NCI-H1930 (cell line): ENCODE data around the gene ACSL6.

ENCODE experiments used
- DNase-seq, 2 experiments: peaks; one replicate each; lab custom pipeline; 2025; lab: John Stamatoyannopoulos, UW

ACSL6 gene

GRCh38 chr5:131979816-131980215 lies 31.6 kb downstream of the ACSL6 start:
- DNase-seq, result no peak

GRCh38 chr5:131977212-131977604 lies 34.2 kb downstream of the ACSL6 start:
- no peak for DNase-seq

DNA sequence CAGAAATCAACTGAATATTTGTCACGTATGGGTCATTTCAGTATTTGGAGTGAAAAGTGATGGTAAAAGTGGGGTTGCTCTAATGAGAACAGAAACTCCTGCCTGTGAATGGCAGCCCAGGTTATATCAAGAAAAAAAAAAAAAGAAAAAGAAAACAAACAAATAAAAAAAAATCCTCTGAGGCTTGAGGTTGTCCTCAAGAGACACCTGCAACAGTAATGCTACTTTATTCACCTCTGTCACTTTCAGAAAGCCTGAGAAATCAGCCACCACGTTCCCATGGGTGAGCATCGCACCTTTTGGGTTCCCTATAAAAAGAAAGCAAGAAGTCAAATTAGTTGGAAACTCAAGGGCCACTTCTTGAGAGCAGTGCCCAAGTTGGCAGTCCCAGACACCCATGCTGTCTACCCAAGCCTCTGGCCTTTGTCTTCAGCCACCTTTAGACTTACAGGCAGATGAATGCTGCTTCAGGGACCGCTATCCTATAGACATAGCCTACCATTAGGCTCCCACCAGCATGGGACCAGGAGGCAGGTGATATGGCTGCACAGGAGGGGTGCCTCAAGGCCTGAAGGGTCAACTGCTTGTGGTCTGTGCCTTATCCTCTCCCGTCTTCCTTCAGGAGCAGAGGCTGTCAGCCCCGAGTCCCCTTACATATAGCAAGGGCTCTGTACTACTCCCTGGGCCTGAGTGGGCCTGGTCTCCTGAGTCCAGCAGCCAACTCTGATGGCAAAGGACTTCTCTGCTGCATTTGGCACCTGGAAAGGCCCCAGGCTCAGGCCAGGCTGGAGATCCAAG lies 34.8 kb downstream of the ACSL6 start:
- no peak for DNase-seq

DNA sequence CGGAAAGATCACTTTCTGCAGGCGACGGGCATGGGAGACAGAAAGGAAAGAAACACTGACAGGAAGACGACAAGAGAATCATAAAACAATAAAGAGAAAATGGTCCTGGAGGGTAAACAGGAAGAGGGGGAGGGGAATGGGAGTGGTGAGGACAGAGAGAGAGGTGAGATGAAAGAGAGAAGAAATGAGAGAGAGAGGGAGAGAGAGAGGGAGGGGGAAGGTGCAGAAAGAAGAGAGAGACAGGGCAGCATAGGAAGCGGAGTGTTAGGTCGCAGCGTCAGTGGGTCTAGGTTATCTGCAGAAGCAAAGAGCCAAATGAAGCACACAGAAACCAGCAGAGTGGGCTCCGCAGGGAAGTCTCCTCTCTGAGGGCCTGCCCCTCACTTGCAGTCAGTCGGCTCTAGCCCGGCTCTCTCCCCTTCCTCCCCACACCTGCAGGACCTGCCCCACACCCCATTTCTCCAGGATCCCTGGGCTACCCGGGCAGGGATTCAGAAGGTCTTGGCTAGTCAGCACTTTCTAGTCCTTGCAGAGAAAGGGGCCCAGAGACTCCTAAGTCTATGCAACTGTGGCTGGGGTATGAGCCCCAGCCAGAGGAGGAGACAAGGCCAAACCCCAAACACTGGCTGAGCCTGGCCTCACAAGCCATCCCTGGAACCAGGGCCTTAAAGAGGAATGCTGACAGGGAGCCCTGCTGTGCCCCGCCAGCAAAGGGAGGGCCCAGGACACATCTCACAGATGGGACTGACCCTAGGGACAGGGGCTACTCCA lies 36.3 kb downstream of the ACSL6 start:
- DNase-seq, result no peak

DNA sequence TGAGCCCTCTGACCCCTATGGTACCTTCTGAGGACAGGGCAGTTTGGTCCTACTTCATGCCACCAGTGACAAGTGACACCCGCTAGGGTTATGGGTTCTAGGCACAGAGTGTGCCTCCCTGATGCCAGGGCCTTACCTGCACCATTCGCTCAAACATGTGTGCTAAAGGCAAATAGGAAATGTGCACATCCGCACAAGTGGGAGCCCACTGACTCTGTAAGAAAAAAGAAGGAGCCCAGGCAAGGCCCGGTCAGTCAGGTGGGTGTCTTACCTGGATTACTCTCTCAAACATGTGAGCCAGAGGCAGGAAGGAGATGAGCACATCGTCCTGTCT lies 36.9 kb downstream of the ACSL6 start:
- no peak for DNase-seq

DNA sequence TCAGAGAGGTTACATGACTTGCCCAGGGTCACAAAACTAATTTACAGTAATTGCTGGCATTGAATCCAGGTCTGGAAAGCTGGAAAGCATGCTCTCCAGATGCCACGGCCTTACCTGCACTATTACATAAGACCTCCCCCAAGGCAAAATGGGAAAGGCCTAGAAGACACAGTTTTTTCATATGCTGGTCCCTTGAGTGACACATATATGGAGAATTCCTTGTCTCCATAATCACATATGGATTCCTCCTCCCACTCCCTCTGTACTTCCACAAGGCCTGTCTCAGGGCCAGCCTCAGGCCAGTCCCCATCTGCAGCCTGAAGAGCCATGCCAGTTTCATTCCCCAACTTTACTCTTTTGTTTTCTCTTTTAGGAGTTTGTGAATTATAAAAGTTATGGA lies 37.4 kb downstream of the ACSL6 start:
- DNase-seq, result no peak

GRCh38 chr5:131973089-131973712 lies 38.3 kb downstream of the ACSL6 start:
- no peak for DNase-seq

GRCh38 chr5:131968396-131968954 lies 43.0 kb downstream of the ACSL6 start:
- DNase-seq, result no peak

GRCh38 chr5:131966551-131966950 lies 44.9 kb downstream of the ACSL6 start:
- DNase-seq, result no peak

DNA sequence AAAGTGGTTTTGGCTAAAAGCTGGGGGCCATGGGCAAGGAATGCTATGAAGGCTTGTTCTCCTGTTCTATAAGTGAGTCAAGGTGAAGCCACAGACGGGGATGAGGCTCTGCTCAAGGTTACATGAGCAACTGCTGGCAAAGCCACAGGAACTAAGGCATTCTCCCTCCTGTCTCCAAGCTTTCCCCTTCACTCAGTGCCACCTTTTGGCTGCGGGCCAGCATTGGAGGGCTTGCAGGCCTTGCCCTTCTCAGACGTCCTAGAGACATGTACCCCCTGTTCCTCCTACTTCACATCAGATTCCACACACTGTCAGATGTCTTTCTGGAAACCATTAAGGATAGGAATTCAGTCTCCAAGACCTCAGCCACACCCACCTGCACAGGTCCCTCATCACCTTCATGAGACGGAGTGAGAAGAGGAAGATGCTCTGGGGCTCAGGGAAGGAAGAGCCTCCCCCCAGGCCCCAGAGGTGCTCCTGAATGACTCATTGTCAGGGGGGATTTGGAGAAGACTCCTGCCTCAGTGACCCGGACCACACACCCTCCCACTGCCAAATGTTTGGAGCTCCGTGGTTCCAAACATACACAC lies 45.5 kb downstream of the ACSL6 start:
- no peak for DNase-seq

DNA sequence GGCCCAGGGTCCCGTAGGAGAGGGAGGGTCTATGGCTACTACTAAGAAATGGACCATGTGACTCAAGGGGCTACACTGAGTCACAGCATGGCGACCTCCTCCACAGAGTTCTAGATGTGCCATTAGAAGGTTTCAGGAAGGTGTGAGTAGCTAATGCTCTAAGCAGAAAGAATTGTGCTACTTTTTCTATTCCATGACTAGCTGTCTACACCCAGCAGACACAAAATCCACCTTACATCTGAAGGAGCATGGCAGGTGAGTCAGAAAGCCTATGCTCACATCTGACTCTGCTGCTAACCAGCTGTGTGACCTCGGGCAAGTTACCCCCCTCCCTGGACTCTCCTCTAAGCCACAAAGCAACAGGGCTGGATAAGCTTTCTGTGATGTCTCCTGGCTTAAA lies 51.6 kb downstream of the ACSL6 start:
- no peak for DNase-seq

DNA sequence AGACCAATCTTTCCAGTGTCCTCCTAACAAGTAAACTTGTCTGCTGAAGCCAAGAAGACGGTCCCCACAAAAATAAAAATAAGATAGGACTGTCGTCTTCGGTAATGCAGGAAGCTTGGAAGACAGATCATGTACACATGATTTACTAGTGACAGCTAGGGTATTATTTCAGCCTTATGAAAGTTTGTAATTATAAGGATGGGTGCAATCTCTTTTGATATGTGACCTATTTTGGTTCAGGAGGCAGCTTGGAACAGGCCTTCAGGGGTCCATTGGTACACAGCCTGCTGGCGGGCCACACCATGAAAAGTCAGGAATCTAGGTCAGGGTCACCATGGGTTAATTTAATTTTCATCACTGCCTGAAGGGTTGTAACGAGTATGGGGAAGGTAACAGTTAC lies 52.3 kb downstream of the ACSL6 start:
- no peak for DNase-seq

DNA sequence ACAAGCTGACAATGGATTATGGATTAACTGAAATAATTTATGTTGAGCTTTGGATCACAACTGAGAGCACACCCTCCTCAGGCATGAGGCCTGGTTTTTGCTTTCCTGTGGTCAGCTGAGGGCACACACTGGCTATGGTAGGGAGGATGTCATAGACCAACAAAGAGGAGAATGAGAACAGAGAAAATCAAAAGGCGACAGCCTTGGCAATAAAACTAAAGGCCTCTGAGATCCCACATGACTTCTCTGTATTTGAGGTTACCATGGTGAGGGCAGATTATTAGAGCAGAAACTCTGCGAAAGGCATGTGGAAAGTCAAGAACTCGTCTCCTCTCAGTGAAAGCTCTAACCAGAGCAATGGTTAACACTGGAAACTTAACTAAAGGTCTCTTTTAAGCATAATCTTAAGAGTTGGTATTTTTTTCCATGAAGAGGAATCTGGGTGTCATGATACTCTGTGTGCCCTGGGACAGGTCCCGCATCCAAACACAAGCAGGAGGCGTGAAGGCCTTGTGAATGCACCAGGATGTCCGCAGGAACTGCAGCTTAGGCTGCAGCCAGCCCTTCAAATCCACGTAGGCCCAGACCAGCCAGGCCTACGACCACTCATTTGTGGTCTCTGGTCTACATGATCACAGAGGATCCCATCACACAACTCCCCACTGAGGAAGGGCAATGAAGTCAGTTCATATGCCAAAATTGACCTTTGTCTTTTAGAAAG lies 53.6 kb downstream of the ACSL6 start:
- DNase-seq, result no peak

DNA sequence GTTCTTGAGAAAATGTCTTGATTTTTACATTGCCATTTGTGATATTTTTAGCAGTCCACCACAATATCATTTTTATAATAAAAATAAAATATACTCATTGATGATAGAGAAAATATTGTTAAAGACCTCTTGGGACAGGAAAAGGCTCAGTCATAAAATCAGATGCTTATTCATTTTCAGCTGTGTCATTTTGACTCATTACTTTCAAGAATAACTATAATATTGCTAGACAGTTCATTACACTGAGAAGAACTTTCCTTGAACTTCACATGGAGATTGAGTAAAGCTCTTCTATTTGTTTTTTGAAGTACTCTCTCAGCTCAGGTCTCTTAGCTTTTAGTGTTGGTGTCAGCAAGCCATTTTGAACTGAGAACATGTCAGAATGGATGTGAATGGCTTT lies 57.5 kb downstream of the ACSL6 start:
- no peak for DNase-seq

GRCh38 chr5:131952301-131952857 lies 59.1 kb downstream of the ACSL6 start:
- no peak for DNase-seq

GRCh38 chr5:131950706-131951105 lies 60.8 kb downstream of the ACSL6 start:
- DNase-seq, result no peak

GRCh38 chr5:131947445-131947844 lies 64.0 kb downstream of the ACSL6 start:
- DNase-seq, result no peak

DNA sequence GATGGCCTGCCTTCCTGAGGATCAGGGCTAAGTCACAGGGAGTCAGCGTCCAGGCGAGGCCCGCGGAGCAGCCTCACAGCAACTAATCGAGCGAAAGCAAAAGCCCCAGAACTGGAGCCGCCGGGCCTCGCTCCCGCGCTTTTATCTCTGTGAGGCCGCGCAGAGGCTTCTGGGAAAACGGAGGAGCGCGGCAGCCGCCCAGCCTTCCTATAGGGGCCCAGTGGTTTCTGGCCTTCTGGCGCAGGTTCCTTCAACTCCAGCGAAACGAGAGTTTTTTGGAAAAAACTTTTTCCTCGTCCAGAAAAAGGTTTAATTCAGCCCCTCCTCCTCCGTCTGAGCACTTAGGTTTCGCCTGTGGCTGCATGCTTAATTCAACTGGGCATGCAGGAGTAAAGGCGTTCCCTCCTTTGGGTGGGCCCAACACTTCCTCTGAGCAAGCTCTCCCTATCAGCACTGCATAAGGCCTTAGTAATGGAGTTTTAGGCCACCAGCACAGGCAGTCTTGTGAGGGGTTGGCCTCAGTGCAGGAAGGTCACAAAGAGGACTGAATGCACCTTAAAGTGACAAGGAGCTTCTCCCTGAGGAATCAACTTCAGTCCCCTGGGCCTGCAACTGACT lies 65.8 kb downstream of the ACSL6 start, which contains the start of gene MEIKIN:
TSS of gene MEIKIN (minus strand) at position 113 of the 618 bp plus-strand sequence. CDS start 158 bp downstream, outside the sequence.
- no peak for DNase-seq

DNA sequence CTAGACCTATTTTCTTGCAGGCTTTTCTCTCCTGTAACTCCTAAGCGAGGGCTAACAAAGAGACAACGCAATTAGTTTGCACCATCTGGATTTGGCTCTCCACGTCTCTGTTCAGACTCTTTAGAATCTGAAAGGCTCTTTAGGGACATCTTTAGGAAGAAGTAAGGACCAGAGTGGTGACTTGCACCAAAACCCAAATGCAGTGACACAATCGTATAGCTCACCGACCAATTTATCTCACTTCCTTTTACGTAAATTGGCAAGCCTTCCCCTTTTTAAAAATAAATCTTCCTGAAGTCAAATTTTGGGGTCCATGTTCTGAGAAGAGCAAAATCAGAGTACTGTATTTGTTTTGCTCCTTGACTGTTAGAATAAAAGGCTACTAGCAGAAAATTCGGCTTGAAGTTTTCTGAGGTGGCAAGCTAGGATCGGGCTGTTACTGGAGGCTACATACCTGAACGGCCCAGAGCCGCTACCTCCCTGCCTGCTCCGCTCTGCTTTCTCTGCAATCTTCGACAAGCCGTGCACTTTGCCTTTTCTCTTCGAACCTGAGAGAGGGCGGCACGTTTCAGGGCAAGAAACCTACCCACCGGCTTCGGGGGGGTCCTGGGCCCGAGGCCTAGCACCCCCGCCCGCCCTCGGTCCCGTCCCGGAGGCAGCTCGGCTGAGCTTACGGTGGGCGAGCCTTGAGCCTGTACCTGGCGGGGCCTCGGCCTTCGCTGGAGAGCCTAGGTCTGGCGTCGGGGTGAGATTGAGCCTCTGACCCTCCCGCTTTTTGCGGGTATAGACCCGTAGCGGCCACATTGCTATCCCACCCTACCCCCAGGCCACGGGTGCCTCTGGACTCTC lies 66.5 kb downstream of the ACSL6 start:
- DNase-seq, result no peak

- no peak for DNase-seq
Observed at GRCh38 chr5:131943916-131944315, 67.5 kb downstream of the ACSL6 start.
